Stimulated activated CD4-positive, alpha-beta T cell treated with anti-CD3 and anti-CD28 coated beads, Interleukin-4, amount 100 ng/mL, for 4 hours (primary cell): ENCODE measurements around the gene ZNF469.
A peak's percentile ranks its signal among the peaks of the same experiment; 100 is the strongest.

Source experiments
- DNase-seq, 2 experiments: peaks; one replicate each; pipeline ENCODE4 v3.0.0-alpha.2; 2020

The ZNF469 gene

GRCh38 chr16:88382491-88383400 lies at the start of gene ZNF469:
Gene ZNF469 (plus strand): TSS chr16:88382959. CDS start chr16:88427471, 44,512 bp downstream.
- DNase-seq, result peak in 1 of 2 experiments; percentile 7

DNA sequence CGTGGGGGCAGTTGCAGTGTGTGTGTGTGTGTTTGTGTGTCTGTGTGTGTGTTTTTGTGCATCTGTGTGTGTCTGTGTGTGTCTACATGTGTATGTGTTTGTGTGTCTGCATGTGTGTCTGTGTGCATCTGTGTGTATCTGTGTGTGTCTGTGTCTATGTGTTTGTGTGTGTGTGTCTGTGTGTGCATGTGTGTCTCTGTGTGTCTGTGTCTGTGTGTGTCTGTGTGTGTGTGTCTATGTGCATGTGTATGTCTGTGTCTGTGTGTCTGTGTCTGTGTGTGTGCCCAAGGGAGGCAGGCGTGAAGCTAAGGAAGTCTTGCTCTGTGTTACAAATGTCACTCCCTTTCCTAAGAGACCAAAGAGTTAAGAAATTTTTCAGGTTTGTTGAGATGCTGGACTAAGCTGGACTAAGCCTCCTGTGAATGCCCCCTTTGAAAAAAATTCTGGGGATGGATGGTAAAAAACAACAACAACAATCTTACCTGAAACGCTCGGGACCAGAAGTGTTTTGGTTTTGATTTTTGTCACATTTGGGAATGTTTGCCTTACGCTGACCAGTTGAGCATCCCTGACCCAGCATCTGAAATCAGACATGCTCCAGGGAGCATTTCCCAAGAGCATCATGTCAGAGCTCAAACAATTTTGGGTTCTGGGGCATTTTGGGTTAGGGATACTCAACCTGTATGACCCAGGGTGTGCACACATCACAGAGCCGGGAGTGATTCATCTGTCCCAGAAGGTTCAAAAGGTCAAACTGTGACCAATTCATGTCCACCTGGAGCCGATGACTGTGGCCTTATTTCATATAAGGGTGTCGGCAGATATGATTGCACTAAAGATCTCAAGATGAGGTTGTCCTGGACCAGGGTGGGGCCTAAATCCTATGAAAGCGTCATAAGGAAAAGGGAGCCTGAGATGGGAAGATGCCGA lies 48.6 kb upstream of the ZNF469 start:
- no peak for DNase-seq

- DNase-seq, result no peak
These were observed 47.7 kb upstream of the ZNF469 start for GRCh38 chr16:88334778-88335720.

DNA sequence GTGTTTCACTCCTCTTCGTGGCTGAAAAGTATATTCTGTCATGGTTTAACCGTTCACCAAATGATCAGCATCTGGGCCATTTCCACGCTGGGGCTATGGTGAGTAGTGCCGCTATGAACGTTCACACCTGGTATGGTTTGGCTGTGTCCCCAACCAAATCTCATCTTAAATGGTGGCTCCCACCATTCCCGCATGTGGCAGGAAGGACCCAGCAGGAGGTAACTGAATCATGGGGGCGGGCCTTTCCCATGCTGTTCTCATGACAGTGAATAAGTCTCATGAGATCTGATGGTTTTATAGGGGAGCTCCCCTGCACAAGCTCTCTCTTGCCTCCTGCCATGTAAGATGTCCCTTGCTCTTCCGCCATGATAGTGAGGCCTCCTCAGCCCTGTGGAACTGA lies 45.7 kb upstream of the ZNF469 start:
- no peak for DNase-seq

GRCh38 chr16:88337538-88337937 lies 45.2 kb upstream of the ZNF469 start:
- DNase-seq, result no peak

DNA sequence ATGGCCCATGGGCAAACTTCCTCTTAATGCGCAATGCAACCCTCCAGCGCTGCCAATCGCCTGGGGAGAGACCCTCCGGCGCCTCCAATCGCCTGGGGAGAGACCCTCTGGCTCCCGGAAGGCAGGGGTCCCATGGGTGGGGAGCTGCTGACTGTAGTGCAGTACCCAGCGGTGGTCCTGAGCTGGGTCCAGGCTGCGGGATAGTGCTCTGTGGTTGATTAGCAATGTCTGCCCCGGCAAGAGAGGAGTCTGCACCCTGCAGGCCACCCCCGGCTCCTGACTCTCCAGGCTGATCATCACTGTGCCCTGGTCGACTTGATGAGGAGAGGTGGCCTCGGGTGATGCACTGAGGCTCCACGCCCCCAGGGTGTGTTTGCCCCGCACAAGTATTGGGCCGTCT lies 44.6 kb upstream of the ZNF469 start:
- DNase-seq, result no peak

GRCh38 chr16:88338896-88339295 lies 43.9 kb upstream of the ZNF469 start:
- no peak for DNase-seq

- no peak for DNase-seq
These were observed 42.6 kb upstream of the ZNF469 start for GRCh38 chr16:88339930-88340754.

- DNase-seq, result no peak
These were observed 42.0 kb upstream of the ZNF469 start for GRCh38 chr16:88340755-88341150.

GRCh38 chr16:88341551-88342290 lies 41.0 kb upstream of the ZNF469 start:
- no peak for DNase-seq

DNA sequence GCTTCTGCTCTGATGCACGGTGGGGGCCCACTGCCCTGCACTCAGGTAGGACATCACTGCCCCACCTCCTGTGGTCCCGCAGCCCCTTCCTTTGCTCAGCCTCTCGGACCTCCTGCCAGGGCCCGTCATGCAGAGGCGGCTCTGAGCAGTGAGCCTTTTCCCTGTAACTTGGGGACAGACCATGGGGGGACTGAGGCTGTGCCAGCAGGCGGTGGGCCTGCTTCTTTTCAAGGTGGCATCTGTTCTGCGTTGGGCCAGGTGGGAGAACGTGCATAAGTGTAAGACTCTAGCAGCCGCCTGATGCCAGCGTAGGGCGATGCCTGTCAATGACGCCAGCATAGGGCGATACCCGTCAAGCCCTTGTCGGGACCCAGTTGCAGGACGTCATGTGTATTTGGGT lies 40.3 kb upstream of the ZNF469 start:
- DNase-seq, result no peak

DNA sequence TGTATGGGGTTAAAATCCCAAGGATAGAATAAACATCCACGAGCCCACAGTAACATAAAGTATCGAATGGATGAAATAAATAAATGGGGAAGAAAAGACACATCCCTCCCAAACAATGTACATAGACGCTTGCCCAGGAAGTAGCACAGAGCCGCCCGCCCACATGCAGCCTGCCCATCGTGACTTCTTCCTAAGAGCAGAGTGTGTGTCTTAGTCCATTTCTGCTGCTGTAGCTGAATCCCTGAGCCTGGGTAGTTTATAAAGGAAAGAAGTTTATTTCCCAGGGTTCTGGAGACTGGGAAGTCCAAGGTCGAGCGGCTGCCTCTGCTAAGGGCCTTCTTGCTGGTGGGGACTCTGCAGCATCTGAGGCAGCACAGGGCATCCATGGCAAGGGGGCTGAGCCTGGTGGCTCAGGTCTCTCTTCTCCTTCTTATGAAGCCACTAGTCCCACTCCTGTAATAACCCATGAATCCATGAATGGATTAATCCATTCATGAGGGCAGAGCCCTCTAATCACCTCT lies 39.4 kb upstream of the ZNF469 start:
- DNase-seq, result no peak

GRCh38 chr16:88344411-88345030 lies 38.2 kb upstream of the ZNF469 start:
- DNase-seq, result no peak

DNA sequence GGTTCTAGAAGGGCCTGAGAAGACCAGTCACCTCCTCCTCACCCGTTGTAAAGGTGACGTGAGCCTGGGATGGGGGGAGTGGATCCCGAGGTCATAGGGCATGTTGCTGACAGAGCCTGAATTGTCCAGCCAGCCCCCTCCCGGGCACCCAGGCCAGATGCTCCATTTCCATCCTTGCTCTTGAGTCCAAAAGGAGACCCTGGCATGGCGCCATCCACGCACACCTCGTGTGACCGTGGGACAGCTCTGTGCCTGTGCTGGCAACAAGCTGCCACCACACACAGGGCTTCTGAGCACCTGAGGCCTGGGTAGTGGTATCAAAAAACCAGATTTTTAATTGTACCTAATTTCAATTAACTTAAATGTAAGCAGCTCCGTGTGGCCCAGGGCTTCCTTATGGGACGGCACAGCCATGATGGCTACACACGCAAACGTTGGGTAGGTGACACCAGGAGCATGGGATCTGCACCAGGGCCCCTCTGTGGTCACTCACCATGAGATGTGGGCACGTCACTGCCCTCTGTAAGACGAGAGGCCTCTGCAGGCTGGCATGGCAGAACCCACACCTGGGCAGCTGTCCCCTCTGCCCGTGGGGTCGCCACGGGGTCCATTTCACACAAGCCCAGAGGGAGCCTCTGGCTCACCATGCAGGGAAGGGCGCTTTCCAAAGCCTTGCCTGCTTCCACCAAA lies 37.6 kb upstream of the ZNF469 start:
- no peak for DNase-seq

DNA sequence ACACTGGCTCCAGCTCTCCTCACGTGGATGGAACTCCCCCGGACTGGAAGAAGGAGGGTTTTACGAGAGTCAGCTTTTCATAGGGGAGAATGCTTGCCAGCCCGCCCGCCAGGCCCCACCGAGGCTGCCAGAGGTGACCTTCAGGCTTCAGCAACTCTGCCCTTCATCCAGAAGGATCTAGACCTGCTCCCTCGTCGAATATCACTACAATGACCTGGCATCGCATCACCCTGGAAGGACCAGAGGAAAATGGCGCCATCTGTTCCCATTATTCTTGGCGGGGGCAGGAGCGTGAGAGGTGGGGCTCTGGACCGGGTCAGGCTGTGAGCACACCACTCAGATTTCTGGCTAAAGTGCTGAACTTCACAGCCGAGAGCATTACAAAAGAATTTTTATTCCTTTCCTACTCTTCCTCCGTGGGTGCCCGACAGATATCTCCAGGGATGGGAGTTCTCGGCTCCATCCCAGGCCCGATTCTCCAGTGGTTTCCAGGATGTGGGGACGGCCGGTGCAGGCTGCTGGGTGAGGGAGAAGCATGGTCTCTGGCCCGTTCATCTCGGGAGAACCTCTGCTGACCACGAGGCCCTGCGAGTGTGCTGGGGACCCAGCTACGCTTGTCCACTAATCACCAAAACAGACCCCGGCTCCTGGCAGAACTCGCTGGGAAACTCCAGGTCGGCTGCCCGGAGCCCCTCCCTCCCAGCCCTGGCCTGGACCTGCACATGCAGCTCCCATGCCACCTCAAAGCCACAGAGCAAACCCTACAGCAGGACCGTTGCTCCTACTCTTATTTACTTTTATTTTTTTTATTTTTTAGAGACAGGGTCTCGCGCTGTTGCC lies 36.8 kb upstream of the ZNF469 start:
- no peak for DNase-seq

GRCh38 chr16:88346680-88347505 lies 35.9 kb upstream of the ZNF469 start:
- DNase-seq, result no peak

- DNase-seq, result peak in 1 of 2 experiments; percentile 21
These were observed 34.9 kb upstream of the ZNF469 start for GRCh38 chr16:88347656-88348376.
